Type B pancreatic cell (in vitro differentiated cells): Measurements from ENCODE around the gene BMP2. TPM values are rescaled to one million over a fixed set of nuclear protein-coding genes. Genes with fewer than 3 reads are reported as not detected.

ENCODE experiments used
- DNase-seq: peaks from one replicate; pipeline ENCODE4 v3.0.0; 2021; ENCODE audit warnings: mixed read lengths; ENCODE audit not compliant: unreplicated experiment; ENCODE audit errors: extremely low spot score
- H3K27ac Mint-ChIP-seq: 2 replicates; pipeline ENCODE4 v1.8.0; 2021; ENCODE audit warnings: mild to moderate bottlenecking, mixed read lengths
- H3K27me3 Mint-ChIP-seq: 2 replicates; pipeline ENCODE4 v1.8.0; 2021; ENCODE audit warnings: mixed read lengths
- H3K36me3 Mint-ChIP-seq: 2 replicates; pipeline ENCODE4 v1.8.0; 2021; ENCODE audit warnings: mixed read lengths
- H3K4me1 Mint-ChIP-seq: one replicate; pipeline ENCODE4 v1.8.0; 2021; ENCODE audit warnings: mixed read lengths; ENCODE audit not compliant: unreplicated experiment
- H3K4me3 Mint-ChIP-seq: 2 replicates; pipeline ENCODE4 v1.8.0; 2021; ENCODE audit warnings: mild to moderate bottlenecking, mixed read lengths
- H3K9me3 Mint-ChIP-seq: 2 replicates; pipeline ENCODE4 v1.8.0; 2021; ENCODE audit warnings: mixed read lengths
- total RNA-seq: library from RNA; stranded (reverse); gene quantifications from 2 replicates; pipeline ENCODE4 v1.2.1, GENCODE V29; 2021; ENCODE audit warnings: low replicate concordance
- TF ChIP-seq, protein P1 (sequence below): fragments of 200-600 bp; sonication (generic); conservative IDR thresholded peaks from 2 replicates; pipeline ENCODE4 v1.5.0; 2021; ENCODE audit warnings: antibody characterized with exemption, mild to moderate bottlenecking

Gene BMP2
- total RNA-seq, 1 donor from 2014 or later: 12.8 TPM

DNA sequence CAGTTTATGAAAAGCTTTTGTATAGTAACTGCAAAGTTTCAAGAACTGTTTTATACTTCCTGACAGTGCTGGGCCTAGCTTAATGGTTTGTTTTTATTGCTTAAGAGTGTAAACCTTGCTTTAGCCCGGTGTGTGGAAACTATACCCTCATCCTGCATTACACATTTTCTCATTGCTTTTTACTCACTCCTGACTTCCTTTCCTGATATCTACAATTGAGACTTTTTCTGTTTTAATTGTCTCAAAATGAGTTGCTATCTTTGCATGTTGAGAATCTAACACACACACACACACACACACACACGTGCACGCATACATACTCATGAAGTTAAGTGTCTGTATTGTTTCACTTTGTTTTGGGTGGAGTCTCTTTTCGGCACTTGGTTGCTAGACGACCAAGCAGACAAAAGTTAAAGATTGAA is 16.7 kb downstream of the BMP2 start:
- H3K4me1 Mint-ChIP-seq: peaks cover 12% of the 10 kb centered on the region
- H3K9me3 Mint-ChIP-seq: no peaks in the 10 kb centered on the region
- no peak overlapping the region for H3K27ac Mint-ChIP-seq
- H3K36me3 Mint-ChIP-seq: no peaks in the 10 kb centered on the region
- no peak overlapping the region for H3K4me3 Mint-ChIP-seq
- TF ChIP-seq, protein P1, sequence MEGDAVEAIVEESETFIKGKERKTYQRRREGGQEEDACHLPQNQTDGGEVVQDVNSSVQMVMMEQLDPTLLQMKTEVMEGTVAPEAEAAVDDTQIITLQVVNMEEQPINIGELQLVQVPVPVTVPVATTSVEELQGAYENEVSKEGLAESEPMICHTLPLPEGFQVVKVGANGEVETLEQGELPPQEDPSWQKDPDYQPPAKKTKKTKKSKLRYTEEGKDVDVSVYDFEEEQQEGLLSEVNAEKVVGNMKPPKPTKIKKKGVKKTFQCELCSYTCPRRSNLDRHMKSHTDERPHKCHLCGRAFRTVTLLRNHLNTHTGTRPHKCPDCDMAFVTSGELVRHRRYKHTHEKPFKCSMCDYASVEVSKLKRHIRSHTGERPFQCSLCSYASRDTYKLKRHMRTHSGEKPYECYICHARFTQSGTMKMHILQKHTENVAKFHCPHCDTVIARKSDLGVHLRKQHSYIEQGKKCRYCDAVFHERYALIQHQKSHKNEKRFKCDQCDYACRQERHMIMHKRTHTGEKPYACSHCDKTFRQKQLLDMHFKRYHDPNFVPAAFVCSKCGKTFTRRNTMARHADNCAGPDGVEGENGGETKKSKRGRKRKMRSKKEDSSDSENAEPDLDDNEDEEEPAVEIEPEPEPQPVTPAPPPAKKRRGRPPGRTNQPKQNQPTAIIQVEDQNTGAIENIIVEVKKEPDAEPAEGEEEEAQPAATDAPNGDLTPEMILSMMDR: no peak
- DNase-seq: no peak
- H3K27me3 Mint-ChIP-seq: peaks cover 8% of the 10 kb centered on the region

GRCh38 chr20:6784767-6785166 is 17.3 kb downstream of the BMP2 start:
- Mint-ChIP-seq H3K4me1 (peaks cover 12% of the 10 kb centered on the region), H3K27ac (no peak overlapping the region), H3K27me3 (peaks cover 8% of the 10 kb centered on the region), H3K36me3 (no peaks in the 10 kb centered on the region), H3K4me3 (no peak overlapping the region), H3K9me3 (no peaks in the 10 kb centered on the region)
- TF ChIP-seq, protein P1: no peak
- no peak for DNase-seq

DNA sequence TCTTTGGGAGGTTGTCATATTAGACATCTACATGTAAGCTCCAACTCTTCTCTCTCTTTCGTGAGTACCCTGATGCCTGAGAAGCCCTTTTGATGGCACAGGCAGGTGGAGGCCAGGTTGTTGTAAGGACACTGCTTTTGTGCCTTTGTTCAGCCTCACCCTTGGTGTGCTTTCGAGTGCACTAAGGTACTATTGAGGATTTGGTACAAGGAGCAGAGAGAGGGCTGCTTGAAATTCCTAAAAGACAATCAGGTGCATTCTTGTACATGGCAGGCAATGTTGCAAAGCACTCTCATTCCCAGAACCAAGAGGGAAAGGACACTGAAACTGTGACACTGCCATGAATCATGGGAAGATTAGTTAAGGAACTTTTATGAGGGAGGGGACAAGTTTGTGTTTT is 19.1 kb downstream of the BMP2 start:
- Mint-ChIP-seq H3K27ac (no peak overlapping the region), H3K27me3 (peaks cover 8% of the 10 kb centered on the region), H3K4me1 (peaks cover 12% of the 10 kb centered on the region), H3K4me3 (no peak overlapping the region), H3K36me3 (no peaks in the 10 kb centered on the region), H3K9me3 (no peaks in the 10 kb centered on the region)
- DNase-seq: no peak
- TF ChIP-seq, protein P1: no peak

GRCh38 chr20:6792789-6793188 is 25.3 kb downstream of the BMP2 start:
- no peaks in the 10 kb centered on the region for H3K4me1 Mint-ChIP-seq
- H3K27me3 Mint-ChIP-seq: peaks cover 18% of the 10 kb centered on the region
- H3K4me3 Mint-ChIP-seq: no peak overlapping the region
- no peak for DNase-seq
- TF ChIP-seq, protein P1: no peak
- H3K36me3 Mint-ChIP-seq: no peaks in the 10 kb centered on the region
- H3K9me3 Mint-ChIP-seq: no peaks in the 10 kb centered on the region
- no peak overlapping the region for H3K27ac Mint-ChIP-seq

- TF ChIP-seq, protein P1: no peak
- H3K4me3 Mint-ChIP-seq: no peak overlapping the region
- no peak for DNase-seq
- H3K27me3 Mint-ChIP-seq: peaks cover 15% of the 10 kb centered on the region
- H3K27ac Mint-ChIP-seq: no peak overlapping the region
- H3K4me1 Mint-ChIP-seq: no peaks in the 10 kb centered on the region
- H3K36me3 Mint-ChIP-seq: no peaks in the 10 kb centered on the region
- peaks cover 13% of the 10 kb centered on the region for H3K9me3 Mint-ChIP-seq
These were observed 34.7 kb downstream of the BMP2 start for GRCh38 chr20:6802227-6802626.

DNA sequence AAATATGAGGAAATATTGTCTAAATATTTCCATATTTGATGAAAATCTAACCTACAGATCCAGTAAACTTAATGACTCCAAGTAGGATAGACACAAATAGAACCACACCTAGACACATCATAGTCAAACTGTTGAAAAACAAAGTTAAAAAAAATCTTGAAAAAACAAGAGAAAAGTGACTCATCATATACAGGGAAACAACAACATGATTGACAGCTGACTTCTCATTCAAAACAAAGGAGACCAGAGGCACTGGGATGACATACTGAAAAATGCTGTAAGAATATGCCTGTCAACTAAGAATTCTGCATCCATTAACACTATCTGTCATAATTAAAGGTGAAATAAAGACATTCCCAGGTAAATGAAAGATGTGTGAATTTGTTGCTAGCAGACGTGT is 38.8 kb downstream of the BMP2 start:
- H3K9me3 Mint-ChIP-seq: peaks cover 13% of the 10 kb centered on the region
- no peaks in the 10 kb centered on the region for H3K4me1 Mint-ChIP-seq
- no peak for DNase-seq
- H3K4me3 Mint-ChIP-seq: no peak overlapping the region
- H3K27ac Mint-ChIP-seq: no peak overlapping the region
- no peaks in the 10 kb centered on the region for H3K36me3 Mint-ChIP-seq
- H3K27me3 Mint-ChIP-seq: peaks cover 5% of the 10 kb centered on the region
- TF ChIP-seq, protein P1: no peak
